Ovary (tissue), 3 donors: ENCODE measurements around the gene ST3GAL3.

Experiments used
- CTCF ChIP-seq, 3 donors: fragments of 450-650 bp in 2 of 3; fragments of 200-600 bp in 1 of 3; IDR thresholded peaks; one replicate each; pipeline versions ENCODE4 v1.5.1 to v1.8.0; 2016 to 2022; ENCODE audit warnings: antibody characterized with exemption in 3 of 3, mild to moderate bottlenecking in 1 of 3
- POLR2A ChIP-seq: fragments of 450-650 bp; IDR thresholded peaks from one replicate; pipeline ENCODE4 v1.6.1; 2017; ENCODE audit warnings: antibody characterized with exemption, mild to moderate bottlenecking, moderate library complexity
- donor health status: DM: no; HTN: no; CAD: no.

GRCh38 chr1:43822040-43822690, 114.8 kb downstream of the ST3GAL3 start:
- TF ChIP-seq POLR2A (no peak), CTCF (IDR thresholded peaks at IDR 0.05) (no peak)
